SHP77 (cell line): ENCODE results near the gene NBPF19.
"Not testable (repeated sequence)": the region's sequence is repeated elsewhere in the genome, so short reads cannot be mapped to it uniquely, and the experiment has no call there.

Source experiments
- DNase-seq, 2 experiments: peaks; one replicate each; lab custom pipeline; 2025; lab: John Stamatoyannopoulos, UW

The NBPF19 gene, protein sequence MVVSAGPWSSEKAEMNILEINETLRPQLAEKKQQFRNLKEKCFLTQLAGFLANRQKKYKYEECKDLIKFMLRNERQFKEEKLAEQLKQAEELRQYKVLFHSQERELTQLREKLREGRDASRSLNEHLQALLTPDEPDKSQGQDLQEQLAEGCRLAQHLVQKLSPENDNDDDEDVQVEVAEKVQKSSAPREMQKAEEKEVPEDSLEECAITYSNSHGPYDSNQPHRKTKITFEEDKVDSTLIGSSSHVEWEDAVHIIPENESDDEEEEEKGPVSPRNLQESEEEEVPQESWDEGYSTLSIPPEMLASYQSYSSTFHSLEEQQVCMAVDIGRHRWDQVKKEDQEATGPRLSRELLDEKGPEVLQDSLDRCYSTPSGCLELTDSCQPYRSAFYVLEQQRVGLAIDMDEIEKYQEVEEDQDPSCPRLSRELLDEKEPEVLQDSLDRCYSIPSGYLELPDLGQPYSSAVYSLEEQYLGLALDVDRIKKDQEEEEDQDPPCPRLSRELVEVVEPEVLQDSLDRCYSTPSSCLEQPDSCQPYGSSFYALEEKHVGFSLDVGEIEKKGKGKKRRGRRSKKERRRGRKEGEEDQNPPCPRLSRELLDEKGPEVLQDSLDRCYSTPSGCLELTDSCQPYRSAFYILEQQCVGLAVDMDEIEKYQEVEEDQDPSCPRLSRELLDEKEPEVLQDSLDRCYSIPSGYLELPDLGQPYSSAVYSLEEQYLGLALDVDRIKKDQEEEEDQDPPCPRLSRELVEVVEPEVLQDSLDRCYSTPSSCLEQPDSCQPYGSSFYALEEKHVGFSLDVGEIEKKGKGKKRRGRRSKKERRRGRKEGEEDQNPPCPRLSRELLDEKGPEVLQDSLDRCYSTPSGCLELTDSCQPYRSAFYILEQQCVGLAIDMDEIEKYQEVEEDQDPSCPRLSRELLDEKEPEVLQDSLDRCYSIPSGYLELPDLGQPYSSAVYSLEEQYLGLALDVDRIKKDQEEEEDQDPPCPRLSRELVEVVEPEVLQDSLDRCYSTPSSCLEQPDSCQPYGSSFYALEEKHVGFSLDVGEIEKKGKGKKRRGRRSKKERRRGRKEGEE (N-terminal part only)

GRCh38 chr1:149474745-149475144, at the start of gene NBPF19:
NBPF19 (plus strand) TSS chr1:149475045; CDS start chr1:149475933, 888 bp downstream.
- not testable (repeated sequence) for DNase-seq

DNA sequence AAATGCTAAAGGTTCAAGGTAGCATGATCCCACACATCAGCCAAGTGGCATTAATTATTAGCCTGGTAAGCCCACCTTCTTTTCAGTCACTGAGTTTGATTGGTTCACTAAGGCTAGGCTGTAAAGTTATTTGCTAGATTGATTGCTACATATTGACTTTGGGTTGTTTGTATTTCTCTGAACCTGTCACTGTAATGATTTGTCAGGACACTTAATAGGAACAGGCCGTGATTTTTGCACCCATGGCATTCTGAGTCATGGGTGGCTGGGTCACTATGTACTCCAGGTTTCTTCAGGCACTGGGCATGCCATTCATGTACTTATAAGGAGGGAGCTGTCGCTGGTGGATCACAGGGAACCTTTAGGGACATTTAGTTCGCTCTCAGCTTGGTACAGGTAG, 46.5 kb upstream of the NBPF19 start:
- DNase-seq, result not testable (repeated sequence)

DNA sequence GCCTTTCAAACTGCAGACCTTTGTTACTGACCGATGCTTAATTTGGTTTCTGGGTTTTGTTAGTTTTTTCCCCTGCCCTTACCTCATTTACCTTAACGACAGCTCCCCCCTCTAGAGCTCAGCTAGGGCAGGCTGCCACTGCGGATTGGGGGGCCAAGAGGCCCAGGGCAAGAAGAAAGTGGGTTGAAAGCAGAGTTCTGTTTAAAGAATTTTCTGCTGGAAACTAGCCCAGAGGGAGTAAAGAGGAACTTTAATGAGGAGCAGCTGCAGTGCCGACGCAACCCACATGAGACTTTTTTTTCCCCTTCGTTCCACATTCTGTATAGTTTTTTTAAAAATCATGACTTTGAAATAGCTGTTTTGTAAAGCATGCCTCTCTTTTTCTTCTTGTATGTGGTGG, 29.4 kb upstream of the NBPF19 start:
- DNase-seq, result not testable (repeated sequence)

DNA sequence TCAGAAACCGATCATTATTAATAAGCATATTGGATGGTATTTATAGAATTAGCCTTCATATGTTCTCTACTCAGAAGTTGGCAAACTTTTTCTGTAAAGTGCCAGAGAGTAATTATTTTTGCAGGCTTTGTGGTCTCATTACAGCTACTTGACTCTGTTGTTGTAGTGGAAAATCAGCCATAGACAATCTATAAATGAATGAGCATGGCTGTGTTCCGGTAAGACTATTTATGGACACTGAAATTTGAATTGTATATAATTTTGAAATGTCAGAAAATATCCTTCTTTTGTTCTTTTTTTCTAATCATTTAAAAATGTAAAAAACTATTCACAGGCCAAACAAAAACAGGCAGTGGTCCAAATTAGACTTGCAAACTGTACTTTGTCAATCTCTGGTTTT, 22.6 kb upstream of the NBPF19 start:
- not testable (repeated sequence) for DNase-seq

DNA sequence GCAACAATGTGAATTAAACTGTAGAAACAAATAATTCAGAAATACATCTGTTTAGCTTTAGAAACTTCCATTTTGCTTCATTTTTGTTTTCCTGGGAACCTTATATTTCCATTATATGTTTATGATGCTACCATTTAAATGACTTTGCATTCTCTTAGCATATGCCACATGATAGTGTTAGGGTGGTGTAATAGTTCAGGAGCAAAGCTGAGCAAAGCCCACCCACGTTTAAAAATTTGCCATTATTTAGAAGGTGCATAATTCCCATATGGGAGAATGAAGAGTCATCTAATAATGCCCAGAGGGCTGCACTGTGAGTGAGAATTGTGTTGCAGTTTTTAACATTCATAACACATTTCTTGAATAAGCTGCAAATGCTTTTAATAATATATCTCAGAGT, 22.2 kb upstream of the NBPF19 start:
- not testable (repeated sequence) for DNase-seq

- not testable (repeated sequence) for DNase-seq
Observed at GRCh38 chr1:149558350-149558825, 83.5 kb downstream of the NBPF19 start.

DNA sequence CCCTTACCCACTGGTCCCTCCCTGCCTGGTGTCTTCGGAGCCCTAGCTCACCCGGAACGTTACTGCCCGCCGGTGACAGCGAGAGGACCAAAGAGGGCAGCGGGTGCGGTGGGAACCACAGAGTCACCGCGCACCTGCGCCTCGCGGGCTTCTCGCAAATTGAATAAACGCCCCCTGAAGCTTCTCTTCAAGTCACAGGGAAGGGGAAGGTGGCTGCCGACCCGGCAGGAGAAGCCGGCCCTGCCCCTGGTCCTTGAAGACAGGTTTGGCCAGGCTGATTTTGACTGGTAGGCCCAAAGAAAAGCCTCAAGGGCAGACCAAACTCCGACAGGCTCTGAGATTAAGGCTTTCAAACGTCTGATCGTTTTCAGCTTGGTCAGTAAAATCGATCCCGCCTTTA, 87.0 kb downstream of the NBPF19 start:
- not testable (repeated sequence) for DNase-seq

- not testable (repeated sequence) for DNase-seq
Observed at GRCh38 chr1:149565485-149565884, 90.6 kb downstream of the NBPF19 start.

GRCh38 chr1:149572763-149573162, 97.9 kb downstream of the NBPF19 start:
- not testable (repeated sequence) for DNase-seq

- peak; percentile 49 to 57 for DNase-seq
Observed at GRCh38 chr1:149585592-149585991, 110.7 kb downstream of the NBPF19 start.
